Panc1 (cell line): ENCODE measurements around the gene GBP3. TPM values are rescaled to one million over a fixed set of nuclear protein-coding genes. Genes with fewer than 3 reads are reported as not detected.

Experiments used
- ATAC-seq: fragments of 200-7000 bp; cut with Tn5 transposase; 2 replicates; pipeline ENCODE4 v1.9.1; 2020; ENCODE audit warnings: mild to moderate bottlenecking, moderate library complexity
- BruUV-seq: library from RNA; stranded (reverse); fragments of 400-500 nt; replicated peaks from 2 replicates; lab custom pipeline; 2021; lab: Mats Ljungman, UMichigan
- CTCF ChIA-PET: fragments of 300-600 bp; sonication (Branson Sonifier 250); formaldehyde crosslinking; loops from one replicate; lab custom pipeline; 2022; ENCODE audit warnings: antibody characterized with exemption; lab: Charles Lee
- POLR2A ChIA-PET: fragments of 300-600 bp; sonication (Branson Sonifier 250); formaldehyde crosslinking; loops from one replicate; lab custom pipeline; 2022; ENCODE audit warnings: antibody characterized with exemption; lab: Charles Lee
- DNase-seq: peaks from one replicate; pipeline ENCODE4 v3.0.0-alpha.2; 2010; ENCODE audit warnings: low read depth, low spot score
- H3K27ac ChIP-seq: 2 replicates; pipeline ENCODE4 v1.5.1; 2011; ENCODE audit warnings: mild to moderate bottlenecking, low read length, inconsistent platforms
- H3K27me3 ChIP-seq: fragments of 200-500 bp; sonication (Bioruptor generic); 2 replicates; pipeline ENCODE4 v1.6.0; 2014; ENCODE audit warnings: low read length, inconsistent platforms; ENCODE audit not compliant: control insufficient read depth, insufficient read depth
- H3K36me3 ChIP-seq: fragments of 200-500 bp; sonication (Bioruptor generic); 2 replicates; pipeline ENCODE4 v1.5.1; 2014; ENCODE audit warnings: inconsistent platforms, mild to moderate bottlenecking, low read length, moderate library complexity; ENCODE audit not compliant: control insufficient read depth, insufficient read depth
- H3K4me1 ChIP-seq: 2 replicates; pipeline ENCODE4 v1.5.1; 2011; ENCODE audit warnings: inconsistent platforms, mild to moderate bottlenecking, low read length, moderate library complexity; ENCODE audit not compliant: control insufficient read depth, insufficient read depth
- H3K4me3 ChIP-seq, 2 experiments: 2 replicates each; pipeline ENCODE4 v1.5.1; 2011 to 2012; ENCODE audit warnings: low read depth in 2 of 2, low read length in 2 of 2, mild to moderate bottlenecking in 2 of 2, inconsistent platforms in 1 of 2, moderate library complexity in 1 of 2
- H3K9me3 ChIP-seq: fragments of 200-500 bp; sonication (Bioruptor generic); 2 replicates; pipeline ENCODE4 v1.5.1; 2014; ENCODE audit warnings: low read depth, mild to moderate bottlenecking, inconsistent platforms, low read length, moderate library complexity; ENCODE audit not compliant: control insufficient read depth, insufficient read depth
- CTCF ChIP-seq: fragments of 450-650 bp; IDR thresholded peaks from 2 replicates; pipeline ENCODE4 v1.5.1; 2017; ENCODE audit warnings: mild to moderate bottlenecking
- POLR2AphosphoS5 ChIP-seq: IDR thresholded peaks from 2 replicates; pipeline ENCODE4 v1.6.1; 2012; ENCODE audit warnings: mild to moderate bottlenecking, low read depth, low read length, moderate library complexity
- REST ChIP-seq, 2 experiments: IDR thresholded peaks; 2 replicates each; pipeline ENCODE4 v1.6.1; 2011 to 2012; ENCODE audit warnings: low read depth in 2 of 2, control low read depth in 1 of 2, low read length in 1 of 2, mild to moderate bottlenecking in 1 of 2, moderate library complexity in 1 of 2; ENCODE audit not compliant: insufficient read depth in 1 of 2
- SIN3A ChIP-seq: IDR thresholded peaks from 2 replicates; pipeline ENCODE4 v1.6.1; 2012; ENCODE audit warnings: low read depth, mild to moderate bottlenecking, low read length, moderate library complexity, borderline replicate concordance; ENCODE audit not compliant: insufficient read depth
- TCF7L2 ChIP-seq: IDR thresholded peaks from 2 replicates; pipeline ENCODE4 v1.6.1; 2011; ENCODE audit warnings: mild to moderate bottlenecking, low read depth, low read length, inconsistent platforms
- in situ Hi-C: cut with HindIII; loops from 2 replicates; pipeline ENCODE4 v1.10.0; 2016; ENCODE audit warnings: low sequenced_read_pairs, low pct_unique_long_range_greater_than_20kb
- intact Hi-C: fragments of 100-400 bp; cut with micrococcal nuclease; formaldehyde crosslinking; loops from one replicate; pipeline ENCODE4 v1.10.0; 2022; ENCODE audit not compliant: unreplicated experiment
- total RNA-seq: library from RNA; stranded (reverse); gene quantifications from one replicate; pipeline ENCODE4 v1.2.1, GENCODE V29; 2021; ENCODE audit not compliant: unreplicated experiment

GBP3 gene
- total RNA-seq, 1 experiment from 2014 or later: 2.5 TPM

GRCh38 chr1:88990426-88990825 lies 32.2 kb downstream of the GBP3 start:
- in situ Hi-C loops (no loop called here), intact Hi-C loops (no loop called here)
- peak overlapping the region; percentile 41; the same call in 1 of the 2 replicates for H3K27ac ChIP-seq
- no peaks in the 10 kb centered on the region for H3K9me3 ChIP-seq
- TF ChIP-seq POLR2AphosphoS5: no peak
- TF ChIP-seq TCF7L2: no peak
- TF ChIP-seq SIN3A: no peak
- no peak for TF ChIP-seq CTCF
- no peak for TF ChIP-seq REST (IDR thresholded peaks at IDR 0.05; ENCODE audit: insufficient read depth in 1 of 2, low read depth in 2 of 2, low read length in 1 of 2)
- H3K27me3 ChIP-seq: no peaks in the 10 kb centered on the region
- peaks cover 3% of the 10 kb centered on the region; the same call in 1 of the 2 replicates for H3K36me3 ChIP-seq
- peaks cover 11% of the 10 kb centered on the region for H3K4me1 ChIP-seq
- no peak overlapping the region for H3K4me3 ChIP-seq
- DNase-seq (no peak), ATAC-seq (no peak)
- CTCF ChIA-PET: no interaction called here
- POLR2A ChIA-PET: no interaction called here
- BruUV-seq: no TSS peak

- DNase-seq (no peak), ATAC-seq (no peak)
- ChIA-PET POLR2A (interaction anchor here (0.7 kb wide), 1 partner anchor 950 kb away, joined by 4 read pairs; no protein-coding TSS in a partner anchor), CTCF (interaction anchor here (0.7 to 2.4 kb wide), 2 partner anchors 12 to 977 kb away, joined by 3 to 10 read pairs; no protein-coding TSS in a partner anchor)
- Histone ChIP-seq H3K27ac (0 out of 2 replicates have a peak overlapping the region, but pooled peaks have one; percentile 68), H3K9me3 (no peaks in the 10 kb centered on the region), H3K4me1 (peaks cover 26% of the 10 kb centered on the region), H3K4me3 (no peak overlapping the region), H3K36me3 (no peaks in the 10 kb centered on the region), H3K27me3 (no peaks in the 10 kb centered on the region)
- TF ChIP-seq POLR2AphosphoS5: no peak
- no peak for TF ChIP-seq CTCF
- TF ChIP-seq TCF7L2: no peak
- no peak for TF ChIP-seq SIN3A
- TF ChIP-seq REST (IDR thresholded peaks at IDR 0.05; ENCODE audit: insufficient read depth in 1 of 2, low read depth in 2 of 2, low read length in 1 of 2): no peak
- intact Hi-C loops (no loop called here), in situ Hi-C loops (no loop called here)
- BruUV-seq: no TSS peak
Measured at GRCh38 chr1:88985692-88986091, 37.0 kb downstream of the GBP3 start.
